HG03457 (cell line): ENCODE results near the gene LSM14B.
A peak's percentile ranks its signal among the peaks of the same experiment; 100 is the strongest.

Source experiments
- ATAC-seq: cut with Tn5 transposase; IDR thresholded peaks from one replicate; pipeline ENCODE4 v1.9.1; 2021; ENCODE audit warnings: moderate number of reproducible peaks; ENCODE audit not compliant: unreplicated experiment

The LSM14B gene

GRCh38 chr20:62178316-62179161 is 56.3 kb downstream of the LSM14B start:
- no peak for ATAC-seq

- ATAC-seq: no peak
These were observed 56.9 kb downstream of the LSM14B start for GRCh38 chr20:62179162-62179504.

- ATAC-seq: no peak
These were observed 59.5 kb downstream of the LSM14B start for GRCh38 chr20:62181808-62182207.

- peak; percentile 89 for ATAC-seq
These were observed 60.5 kb downstream of the LSM14B start, which contains the start of gene MTG2 for GRCh38 chr20:62182469-62183425. TSS of gene MTG2 (plus strand) at chr20:62183028. CDS start at chr20:62193421, 10,393 bp downstream.

- no peak for ATAC-seq
These were observed 61.3 kb downstream of the LSM14B start for GRCh38 chr20:62183426-62184142.
